A549 (cell line): Measurements from ENCODE around the gene HAAO. TPM values are rescaled to one million over a fixed set of nuclear protein-coding genes. Genes with fewer than 3 reads are reported as not detected.

Experiments
- ATAC-seq, 2 experiments: fragments of 200-7000 bp in 1 of 2; fragments of >200 bp in 1 of 2; cut with Nextera tagmentation in 1 of 2; cut with Tn5 transposase in 1 of 2; 3 replicates each; pipeline versions ENCODE4 v1.8.0 to v1.9.1; 2018 to 2020; ENCODE audit warnings: mild to moderate bottlenecking in 1 of 2, moderate library complexity in 1 of 2
- CTCF ChIA-PET: fragments of 300-600 bp; sonication (Branson Sonifier 250); formaldehyde crosslinking; extraction: SDS; loops from one replicate; lab custom pipeline; 2021; ENCODE audit warnings: antibody characterized with exemption, inconsistent platforms; lab: Yijun Ruan, JAX
- POLR2A ChIA-PET: fragments of 350-600 bp; formaldehyde crosslinking; extraction: SDS; loops from one replicate; lab custom pipeline; 2021; ENCODE audit warnings: antibody characterized with exemption, inconsistent platforms; lab: Yijun Ruan, JAX
- DNase-seq, 2 experiments: peaks; one replicate each; pipeline versions ENCODE4 v3.0.0 to v3.0.0-alpha.2; 2011 to 2016; ENCODE audit warnings: low read depth in 1 of 2, low spot score in 1 of 2
- FAIRE-seq: peaks from 2 replicates; lab custom pipeline; 2011; peaks lifted over from hg19 to GRCh38; lab: Jason Lieb, UNC
- H3K27ac ChIP-seq, 2 experiments: fragments of >200 bp; sonication (Bioruptor Twin); formaldehyde crosslinking; 3 replicates each; pipeline ENCODE4 v1.5.1; 2016 to 2017
- H3K4me1 ChIP-seq: fragments of >200 bp; sonication (Bioruptor Twin); formaldehyde crosslinking; 3 replicates; pipeline ENCODE4 v1.6.1; 2016
- H3K4me2 ChIP-seq: fragments of >200 bp; sonication (Bioruptor Twin); formaldehyde crosslinking; 3 replicates; pipeline ENCODE4 v1.6.1; 2016
- H3K4me3 ChIP-seq: fragments of >200 bp; sonication (Bioruptor Twin); formaldehyde crosslinking; 3 replicates; pipeline ENCODE4 v1.5.1; 2016
- H3K9me3 ChIP-seq: fragments of >200 bp; sonication (Bioruptor Twin); formaldehyde crosslinking; 3 replicates; pipeline ENCODE4 v1.6.1; 2016
- BHLHE40 ChIP-seq: IDR thresholded peaks from 2 replicates; pipeline ENCODE4 v1.6.1; 2012; ENCODE audit warnings: low read depth, low read length, inconsistent platforms
- EHF ChIP-seq: fragments of 250-450 bp; sonication (Bioruptor Pico); IDR thresholded peaks from 2 replicates; pipeline ENCODE4 v1.5.0; 2020; ENCODE audit warnings: mild to moderate bottlenecking
- HEYL ChIP-seq: fragments of 250-450 bp; sonication (Bioruptor Pico); IDR thresholded peaks from 2 replicates; pipeline ENCODE4 v1.8.0; 2021; ENCODE audit warnings: mild to moderate bottlenecking, moderate library complexity
- HOXB13 ChIP-seq: fragments of 250-450 bp; sonication (Bioruptor Pico); IDR thresholded peaks from 2 replicates; pipeline ENCODE4 v1.5.0; 2020; ENCODE audit warnings: low read depth, mild to moderate bottlenecking, moderate library complexity
- JUNB ChIP-seq: fragments of >200 bp; sonication (Bioruptor Twin); formaldehyde crosslinking; IDR thresholded peaks from 2 replicates; pipeline ENCODE4 v1.6.1; 2016
- KDM5A ChIP-seq: fragments of 200-600 bp; sonication (generic); IDR thresholded peaks from 2 replicates; pipeline ENCODE4 v1.6.1; 2016; ENCODE audit warnings: antibody characterized with exemption, mild to moderate bottlenecking
- POLR2A ChIP-seq: IDR thresholded peaks from 2 replicates; pipeline ENCODE4 v1.6.1; 2012; ENCODE audit warnings: mild to moderate bottlenecking, low read length
- POLR2AphosphoS2 ChIP-seq: conservative IDR thresholded peaks from 2 replicates; pipeline ENCODE4 v1.6.1; 2012; ENCODE audit warnings: low read length, improper control_type of control experiment, inconsistent platforms
- RCOR1 ChIP-seq: fragments of 150-350 bp; IDR thresholded peaks from 2 replicates; pipeline ENCODE4 v1.6.1; 2014; ENCODE audit warnings: antibody characterized with exemption, low read length, low read depth
- SREBF2 ChIP-seq: fragments of 450-650 bp; IDR thresholded peaks from 2 replicates; pipeline ENCODE4 v1.6.1; 2014; ENCODE audit warnings: mild to moderate bottlenecking, moderate library complexity
- ZC3H11A ChIP-seq: fragments of 450-650 bp; IDR thresholded peaks from 2 replicates; pipeline ENCODE4 v1.6.1; 2014; ENCODE audit warnings: antibody characterized with exemption, mild to moderate bottlenecking
- ZFP36 ChIP-seq: fragments of 450-650 bp; IDR thresholded peaks from 2 replicates; pipeline ENCODE4 v1.6.1; 2014; ENCODE audit warnings: borderline replicate concordance; ENCODE audit not compliant: partially characterized antibody
- WGBS: methylation state at CpG from one replicate; pipeline ENCODE4 v1.1.6; 2017; ENCODE audit errors: missing lambda C conversion rate; 5-methylcytosine and 5-hydroxymethylcytosine counted together
- polyA plus RNA-seq, 4 experiments: library from polyadenylated mRNA; depleted of rRNA in 3 of 4; stranded (reverse); fragments of >200 nt; fragmentation: RNase III in 1 of 4; extraction: RNeasy Plus Mini Kit Qiagen cat#74134 plus additional on column Dnase treatment in 1 of 4; gene quantifications; 2 replicates in 3 of 4; 3 replicates in 1 of 4; pipeline ENCODE4 v1.2.3, GENCODE V29; 2011 to 2017
- TF ChIP-seq, protein P1 (sequence below): fragments of >200 bp; sonication (Bioruptor Twin); formaldehyde crosslinking; IDR thresholded peaks from 2 replicates; pipeline ENCODE4 v1.6.1; 2016
- TF ChIP-seq, protein P2 (sequence below): fragments of 450-650 bp; IDR thresholded peaks from 2 replicates; pipeline ENCODE4 v1.6.1; 2014; ENCODE audit warnings: antibody characterized with exemption
- TF ChIP-seq, protein P3 (sequence below): fragments of >200 bp; sonication (Bioruptor Twin); formaldehyde crosslinking; IDR thresholded peaks from 3 replicates; pipeline ENCODE4 v1.5.1; 2016

The HAAO gene
- polyA plus RNA-seq, 2 of the 4 experiments (the other 2 are of a cell fraction), result not detected

DNA sequence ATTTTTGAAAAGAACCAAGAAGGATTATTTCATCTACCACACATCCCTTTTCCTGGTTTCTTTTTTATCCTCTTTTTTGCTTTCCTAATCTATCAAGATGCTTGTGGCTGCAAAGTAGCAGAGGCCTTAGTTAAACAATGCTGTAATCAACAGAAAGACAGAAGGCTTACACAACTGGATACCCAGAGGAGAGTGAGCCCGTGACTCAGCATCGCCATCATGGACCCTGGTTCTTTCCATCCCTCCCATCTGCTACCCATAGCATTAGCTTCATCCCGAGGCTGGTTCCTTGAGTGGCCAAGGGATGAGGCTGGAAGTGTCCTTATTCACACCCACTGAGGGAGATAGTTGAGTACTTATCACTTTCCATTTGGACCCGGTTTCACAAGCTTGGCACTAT lies 7.5 kb upstream of the HAAO start:
- no peak for ATAC-seq
- H3K9me3 ChIP-seq, result no peaks in the 10 kb centered on the region
- POLR2A ChIA-PET, result interaction anchor here (2.5 kb wide), 1 partner anchor 10 kb away, joined by 16 read pairs; no protein-coding TSS in a partner anchor

DNA sequence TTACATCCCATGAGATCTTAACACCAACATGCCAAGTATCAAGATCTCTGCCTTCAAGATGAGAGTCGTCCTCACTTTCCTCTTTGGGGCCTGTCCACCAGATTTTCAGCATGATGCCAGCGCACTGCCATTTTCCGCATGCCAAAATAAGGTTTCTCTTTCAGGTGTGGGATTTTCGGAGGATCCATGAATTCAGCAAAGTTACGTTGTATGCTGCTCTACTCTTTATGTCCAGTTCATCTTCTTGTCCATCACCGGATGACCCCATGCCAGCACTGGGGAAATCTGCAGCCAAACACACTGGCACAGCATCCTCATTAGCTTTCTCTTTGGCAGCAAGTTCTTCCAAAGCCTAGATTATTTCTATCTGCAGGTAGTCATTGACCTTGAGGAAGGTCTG lies 4.9 kb upstream of the HAAO start:
- WGBS, result 69% methylated on average over 6 of the region's 6 CpGs
- FAIRE-seq (no peak), ATAC-seq (no peak), DNase-seq (no peak)
- Histone ChIP-seq H3K4me2 (no peak overlapping the region), H3K9me3 (no peaks in the 10 kb centered on the region), H3K4me1 (peaks cover 7% of the 10 kb centered on the region; the same call in 2 of the 3 replicates), H3K27ac (no peak overlapping the region), H3K4me3 (no peak overlapping the region)
- ChIA-PET POLR2A (no interaction called here), CTCF (interaction anchor here (4.7 kb wide), 1 partner anchor 13 kb away, joined by 23 read pairs; no protein-coding TSS in a partner anchor)
- TF ChIP-seq POLR2A, result no peak
- TF ChIP-seq, protein P1, sequence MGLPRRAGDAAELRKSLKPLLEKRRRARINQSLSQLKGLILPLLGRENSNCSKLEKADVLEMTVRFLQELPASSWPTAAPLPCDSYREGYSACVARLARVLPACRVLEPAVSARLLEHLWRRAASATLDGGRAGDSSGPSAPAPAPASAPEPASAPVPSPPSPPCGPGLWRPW, result no peak

More for the DNA sequence above, 7.5 kb upstream of the HAAO start:
- Histone ChIP-seq H3K4me1 (peaks cover 7% of the 10 kb centered on the region; the same call in 2 of the 3 replicates), H3K4me2 (no peak overlapping the region), H3K27ac (no peak overlapping the region), H3K4me3 (no peak overlapping the region)
- CTCF ChIA-PET, result interaction anchor here (1.3 to 1.7 kb wide), 3 partner anchors 9 to 430 kb away, joined by 3 to 7 read pairs (median 3); no protein-coding TSS in a partner anchor
- WGBS, result 41% methylated on average over 4 of the region's 4 CpGs
- DNase-seq (no peak), FAIRE-seq (no peak)
- no peak for TF ChIP-seq EHF (CRISPR knock-in tag)
- TF ChIP-seq, protein P1, result no peak
- TF ChIP-seq HEYL (CRISPR knock-in tag), result no peak
- no peak for TF ChIP-seq POLR2AphosphoS2
- TF ChIP-seq BHLHE40, result no peak
- no peak for TF ChIP-seq HOXB13
- TF ChIP-seq, protein P2, sequence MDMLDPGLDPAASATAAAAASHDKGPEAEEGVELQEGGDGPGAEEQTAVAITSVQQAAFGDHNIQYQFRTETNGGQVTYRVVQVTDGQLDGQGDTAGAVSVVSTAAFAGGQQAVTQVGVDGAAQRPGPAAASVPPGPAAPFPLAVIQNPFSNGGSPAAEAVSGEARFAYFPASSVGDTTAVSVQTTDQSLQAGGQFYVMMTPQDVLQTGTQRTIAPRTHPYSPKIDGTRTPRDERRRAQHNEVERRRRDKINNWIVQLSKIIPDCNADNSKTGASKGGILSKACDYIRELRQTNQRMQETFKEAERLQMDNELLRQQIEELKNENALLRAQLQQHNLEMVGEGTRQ, result no peak
- no peak for TF ChIP-seq KDM5A
- no peak for TF ChIP-seq JUNB
- TF ChIP-seq ZC3H11A, result no peak
- no peak for TF ChIP-seq SREBF2
- TF ChIP-seq RCOR1, result no peak

DNA sequence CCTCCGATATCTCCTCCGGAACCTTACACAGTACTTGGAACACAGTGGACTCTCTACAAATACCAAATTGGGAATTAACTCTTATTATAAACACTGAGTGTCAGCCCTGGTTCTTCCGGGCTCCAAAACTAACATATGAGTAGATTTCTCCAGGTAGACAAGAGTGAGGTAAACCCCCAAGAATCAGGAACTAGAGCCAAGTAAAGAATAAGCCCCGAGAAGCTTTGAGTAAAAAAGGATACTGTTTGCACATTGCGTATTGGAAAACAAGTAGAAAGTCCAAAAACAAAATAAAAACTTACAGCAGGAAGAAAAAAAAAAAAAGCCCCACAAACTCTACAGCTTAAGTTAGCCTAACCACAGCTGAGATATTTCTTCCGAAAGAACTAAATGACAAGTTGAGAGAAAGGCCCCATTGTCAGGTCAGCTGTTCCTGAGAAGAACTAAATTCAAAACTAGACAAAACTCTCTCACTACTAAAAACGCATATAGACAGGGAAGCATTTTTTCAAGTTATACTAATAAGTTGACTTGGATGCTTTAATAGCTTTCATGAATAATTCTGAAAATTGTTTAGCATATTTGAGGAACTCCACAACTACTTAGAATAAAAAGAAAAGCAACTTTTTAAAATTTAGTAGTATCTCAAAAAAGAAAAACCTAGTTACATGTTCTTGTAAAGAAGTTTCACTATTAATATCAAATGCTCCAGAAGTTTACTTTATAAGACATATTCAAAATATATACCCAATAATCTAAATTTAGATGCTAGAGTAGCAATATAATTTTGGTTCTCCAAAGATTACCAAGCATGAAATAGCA lies 4.3 kb upstream of the HAAO start:
- ATAC-seq (no peak), FAIRE-seq (no peak), DNase-seq (no peak)
- Histone ChIP-seq H3K4me1 (peaks cover 7% of the 10 kb centered on the region; the same call in 2 of the 3 replicates), H3K4me2 (no peak overlapping the region), H3K9me3 (no peaks in the 10 kb centered on the region), H3K4me3 (no peak overlapping the region)
- 85% methylated on average over 7 of the region's 7 CpGs for WGBS
- POLR2A ChIA-PET, result interaction anchor here (2.8 kb wide), 1 partner anchor 13 kb away, joined by 20 read pairs; no protein-coding TSS in a partner anchor
- CTCF ChIA-PET, result interaction anchor here (1.0 to 4.7 kb wide), 3 partner anchors 14 to 62 kb away, joined by 3 to 23 read pairs (median 19); no protein-coding TSS in a partner anchor
- TF ChIP-seq ZFP36, result no peak
- TF ChIP-seq, protein P3, sequence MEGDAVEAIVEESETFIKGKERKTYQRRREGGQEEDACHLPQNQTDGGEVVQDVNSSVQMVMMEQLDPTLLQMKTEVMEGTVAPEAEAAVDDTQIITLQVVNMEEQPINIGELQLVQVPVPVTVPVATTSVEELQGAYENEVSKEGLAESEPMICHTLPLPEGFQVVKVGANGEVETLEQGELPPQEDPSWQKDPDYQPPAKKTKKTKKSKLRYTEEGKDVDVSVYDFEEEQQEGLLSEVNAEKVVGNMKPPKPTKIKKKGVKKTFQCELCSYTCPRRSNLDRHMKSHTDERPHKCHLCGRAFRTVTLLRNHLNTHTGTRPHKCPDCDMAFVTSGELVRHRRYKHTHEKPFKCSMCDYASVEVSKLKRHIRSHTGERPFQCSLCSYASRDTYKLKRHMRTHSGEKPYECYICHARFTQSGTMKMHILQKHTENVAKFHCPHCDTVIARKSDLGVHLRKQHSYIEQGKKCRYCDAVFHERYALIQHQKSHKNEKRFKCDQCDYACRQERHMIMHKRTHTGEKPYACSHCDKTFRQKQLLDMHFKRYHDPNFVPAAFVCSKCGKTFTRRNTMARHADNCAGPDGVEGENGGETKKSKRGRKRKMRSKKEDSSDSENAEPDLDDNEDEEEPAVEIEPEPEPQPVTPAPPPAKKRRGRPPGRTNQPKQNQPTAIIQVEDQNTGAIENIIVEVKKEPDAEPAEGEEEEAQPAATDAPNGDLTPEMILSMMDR, result no peak
- TF ChIP-seq, all 56 proteins: peak for 0
- H3K27ac ChIP-seq, result no peak overlapping the region
